ENCODE data around the gene TAF1C. TPM values are rescaled to one million over a fixed set of nuclear protein-coding genes. Genes with fewer than 3 reads are reported as not detected.

The TAF1C gene
- total and polyA plus RNA-seq, 2 experiments from 2014 or later, result 37.2 to 57.4 TPM

- TF ChIP-seq ZNF462 (CRISPR knock-in tag; IDR thresholded peaks at IDR 0.05) (no peak), ZNF114 (CRISPR knock-in tag; IDR thresholded peaks at IDR 0.05) (no peak), CREB1 (CRISPR knock-in tag; IDR thresholded peaks at IDR 0.05; ENCODE audit: low read depth) (no peak)
Observed at GRCh38 chr16:84207251-84207650, 20.4 kb upstream of the TAF1C start (continued).

DNA sequence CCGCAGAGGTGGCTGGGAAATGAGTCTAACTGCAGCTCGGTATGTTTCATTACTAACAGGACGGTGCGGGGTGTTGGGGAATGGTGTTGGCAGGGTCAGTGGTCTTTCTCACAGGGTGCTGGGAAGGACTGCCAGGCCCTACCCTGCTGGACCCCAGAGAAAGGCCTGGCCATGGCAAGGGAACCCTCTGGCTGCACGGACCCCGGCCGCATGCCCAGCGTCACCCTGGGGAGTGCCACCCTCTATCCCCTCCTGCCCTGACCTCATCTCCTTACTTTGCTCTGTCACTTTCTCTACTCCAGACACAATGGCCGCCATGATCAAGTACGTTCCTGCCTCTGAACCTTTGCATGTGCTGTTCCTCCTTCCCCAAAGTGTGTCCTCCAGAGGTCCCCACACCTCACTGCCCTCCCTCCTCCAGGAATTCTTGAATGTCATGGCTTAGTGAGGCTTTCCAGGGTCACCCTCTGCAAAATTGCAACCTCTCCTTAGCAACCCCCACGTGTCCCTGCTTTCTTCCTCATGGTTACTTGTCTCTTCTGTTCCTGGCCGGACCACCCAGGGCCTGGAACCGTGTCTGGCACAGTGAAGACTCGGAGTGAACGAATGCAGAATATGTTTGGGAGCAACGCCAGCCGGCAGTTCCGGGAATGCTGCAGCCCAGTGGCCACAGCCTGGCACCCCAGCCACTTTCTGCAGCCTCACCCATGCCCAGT, 19.3 kb upstream of the TAF1C start:
- Histone ChIP-seq H3K9me2 (ENCODE audit: insufficient read depth) (0 out of 2 replicates have a peak, but pooled peaks cover 3% of the 10 kb centered on the region), H3K27ac (ENCODE audit: low read depth) (no peak overlapping the region), H3K79me2 (replicated peaks; ENCODE audit: insufficient read depth) (no peaks in the 10 kb centered on the region), H3K4me1 (ENCODE audit: insufficient read depth) (no peaks in the 10 kb centered on the region), H2AFZ (no peak overlapping the region), H3F3A (replicated peaks; ENCODE audit: low read depth) (no peaks in the 10 kb centered on the region), H4K20me1 (replicated peaks; ENCODE audit: insufficient read depth) (no peaks in the 10 kb centered on the region), H3K27me3 (ENCODE audit: insufficient read depth) (no peaks in the 10 kb centered on the region), H3K36me3 (ENCODE audit: insufficient read depth) (no peaks in the 10 kb centered on the region), H3K4me3 (no peak overlapping the region), H3K4me2 (no peak overlapping the region)
- DNase-seq (ENCODE audit: low spot score) (no peak), ATAC-seq (no peak)
- Mint-ChIP-seq H3K4me1 (peaks cover 4% of the 10 kb centered on the region; the same call in 2 of the 3 replicates), H3K9me3 (no peaks in the 10 kb centered on the region), H3K27me3 (ENCODE audit: insufficient read depth, low read depth, poor library complexity) (peaks cover 4% of the 10 kb centered on the region), H3K27ac (no peak overlapping the region), H3K36me3 (ENCODE audit: low read depth) (no peaks in the 10 kb centered on the region), H3K4me3 (no peak overlapping the region)
- TF ChIP-seq ZNF114 (CRISPR knock-in tag; IDR thresholded peaks at IDR 0.05), result no peak
- no peak for TF ChIP-seq CREB1 (CRISPR knock-in tag; IDR thresholded peaks at IDR 0.05; ENCODE audit: low read depth)
- no peak for TF ChIP-seq STAT1 (IDR thresholded peaks at IDR 0.05; ENCODE audit: unreplicated experiment)
- no peak for TF ChIP-seq CTCF (conservative IDR thresholded peaks at IDR 0.05; ENCODE audit: low read depth in 2 of 2)
- TF ChIP-seq ETS1 (IDR thresholded peaks at IDR 0.05), result no peak
- TF ChIP-seq REST (IDR thresholded peaks at IDR 0.05; ENCODE audit: unreplicated experiment), result no peak
- TF ChIP-seq ZNF331 (CRISPR knock-in tag; IDR thresholded peaks at IDR 0.05; ENCODE audit: low read depth), result no peak
- no peak for TF ChIP-seq EZH2phosphoT487 (IDR thresholded peaks at IDR 0.05; ENCODE audit: unreplicated experiment)

Data from GM23338 (cell line).